Ishikawa (cell line): Measurements from ENCODE around the gene TFIP11.

Experiments used
- CEBPB ChIP-seq: IDR thresholded peaks from 2 replicates; pipeline ENCODE4 v1.6.1; 2012
- CREB1 ChIP-seq: IDR thresholded peaks from 2 replicates; pipeline ENCODE4 v1.6.1; 2012; ENCODE audit warnings: low read depth
- EGR1 ChIP-seq: IDR thresholded peaks from 2 replicates; pipeline ENCODE4 v1.6.1; 2012
- EP300 ChIP-seq: IDR thresholded peaks from 2 replicates; pipeline ENCODE4 v1.6.1; 2012; ENCODE audit warnings: borderline replicate concordance
- FOXM1 ChIP-seq: IDR thresholded peaks from 2 replicates; pipeline ENCODE4 v1.6.1; 2012; ENCODE audit warnings: low read depth, borderline replicate concordance
- NFIC ChIP-seq: IDR thresholded peaks from 2 replicates; pipeline ENCODE4 v1.6.1; 2012
- RAD21 ChIP-seq: IDR thresholded peaks from 2 replicates; pipeline ENCODE4 v1.6.1; 2012; ENCODE audit warnings: low read depth
- TAF1 ChIP-seq: IDR thresholded peaks from 2 replicates; pipeline ENCODE4 v1.6.1; 2012; ENCODE audit warnings: low read depth, mild to moderate bottlenecking
- TCF12 ChIP-seq: IDR thresholded peaks from 2 replicates; pipeline ENCODE4 v1.6.1; 2012; ENCODE audit warnings: low read depth
- TEAD4 ChIP-seq: IDR thresholded peaks from 2 replicates; pipeline ENCODE4 v1.6.1; 2012
- YY1 ChIP-seq: IDR thresholded peaks from 2 replicates; pipeline ENCODE4 v1.6.1; 2012; ENCODE audit warnings: low read depth
- ZBTB7A ChIP-seq: IDR thresholded peaks from 2 replicates; pipeline ENCODE4 v1.6.1; 2012; ENCODE audit warnings: low read depth
- TF ChIP-seq, protein P1 (sequence below): IDR thresholded peaks from 2 replicates; pipeline ENCODE4 v1.6.1; 2012
- TF ChIP-seq, protein P2 (sequence below): IDR thresholded peaks from 2 replicates; pipeline ENCODE4 v1.6.1; 2012
- TF ChIP-seq, protein P3 (sequence below): IDR thresholded peaks from 2 replicates; pipeline ENCODE4 v1.6.1; 2012; ENCODE audit warnings: low read depth, mild to moderate bottlenecking

Gene TFIP11

DNA sequence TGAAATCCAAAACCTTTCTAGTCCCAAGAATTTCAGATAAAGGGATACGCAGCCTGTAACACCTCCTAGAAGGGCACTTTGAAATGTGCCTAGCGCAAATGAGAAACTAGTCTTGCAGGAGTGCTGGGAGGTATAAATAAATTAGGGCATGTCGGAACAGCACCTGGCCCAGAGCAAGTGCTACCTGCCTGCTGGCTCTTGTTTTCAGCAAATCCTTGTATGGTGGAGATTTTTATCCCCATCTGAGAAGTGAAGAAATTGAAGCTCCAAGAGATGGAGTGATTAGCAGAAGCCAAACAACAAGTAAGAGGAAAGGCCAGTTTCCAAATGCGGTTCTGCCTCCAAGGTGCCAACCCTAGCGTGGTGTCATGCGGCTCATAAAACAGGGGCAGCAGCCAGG, 36.7 kb upstream of the TFIP11 start:
- TF ChIP-seq EGR1 = no peak
- no peak for TF ChIP-seq RAD21
- TF ChIP-seq ZBTB7A = no peak
- TF ChIP-seq TAF1 = no peak
- no peak for TF ChIP-seq TCF12
- TF ChIP-seq YY1 = no peak
- no peak for TF ChIP-seq TEAD4
- no peak for TF ChIP-seq CREB1
- no peak for TF ChIP-seq NFIC
- no peak for TF ChIP-seq CEBPB
- TF ChIP-seq, protein P1, sequence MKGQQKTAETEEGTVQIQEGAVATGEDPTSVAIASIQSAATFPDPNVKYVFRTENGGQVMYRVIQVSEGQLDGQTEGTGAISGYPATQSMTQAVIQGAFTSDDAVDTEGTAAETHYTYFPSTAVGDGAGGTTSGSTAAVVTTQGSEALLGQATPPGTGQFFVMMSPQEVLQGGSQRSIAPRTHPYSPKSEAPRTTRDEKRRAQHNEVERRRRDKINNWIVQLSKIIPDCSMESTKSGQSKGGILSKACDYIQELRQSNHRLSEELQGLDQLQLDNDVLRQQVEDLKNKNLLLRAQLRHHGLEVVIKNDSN = no peak
- no peak for TF ChIP-seq EP300
- TF ChIP-seq, protein P2, sequence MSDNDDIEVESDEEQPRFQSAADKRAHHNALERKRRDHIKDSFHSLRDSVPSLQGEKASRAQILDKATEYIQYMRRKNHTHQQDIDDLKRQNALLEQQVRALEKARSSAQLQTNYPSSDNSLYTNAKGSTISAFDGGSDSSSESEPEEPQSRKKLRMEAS = no peak
- no peak for TF ChIP-seq FOXM1
- TF ChIP-seq, protein P3, sequence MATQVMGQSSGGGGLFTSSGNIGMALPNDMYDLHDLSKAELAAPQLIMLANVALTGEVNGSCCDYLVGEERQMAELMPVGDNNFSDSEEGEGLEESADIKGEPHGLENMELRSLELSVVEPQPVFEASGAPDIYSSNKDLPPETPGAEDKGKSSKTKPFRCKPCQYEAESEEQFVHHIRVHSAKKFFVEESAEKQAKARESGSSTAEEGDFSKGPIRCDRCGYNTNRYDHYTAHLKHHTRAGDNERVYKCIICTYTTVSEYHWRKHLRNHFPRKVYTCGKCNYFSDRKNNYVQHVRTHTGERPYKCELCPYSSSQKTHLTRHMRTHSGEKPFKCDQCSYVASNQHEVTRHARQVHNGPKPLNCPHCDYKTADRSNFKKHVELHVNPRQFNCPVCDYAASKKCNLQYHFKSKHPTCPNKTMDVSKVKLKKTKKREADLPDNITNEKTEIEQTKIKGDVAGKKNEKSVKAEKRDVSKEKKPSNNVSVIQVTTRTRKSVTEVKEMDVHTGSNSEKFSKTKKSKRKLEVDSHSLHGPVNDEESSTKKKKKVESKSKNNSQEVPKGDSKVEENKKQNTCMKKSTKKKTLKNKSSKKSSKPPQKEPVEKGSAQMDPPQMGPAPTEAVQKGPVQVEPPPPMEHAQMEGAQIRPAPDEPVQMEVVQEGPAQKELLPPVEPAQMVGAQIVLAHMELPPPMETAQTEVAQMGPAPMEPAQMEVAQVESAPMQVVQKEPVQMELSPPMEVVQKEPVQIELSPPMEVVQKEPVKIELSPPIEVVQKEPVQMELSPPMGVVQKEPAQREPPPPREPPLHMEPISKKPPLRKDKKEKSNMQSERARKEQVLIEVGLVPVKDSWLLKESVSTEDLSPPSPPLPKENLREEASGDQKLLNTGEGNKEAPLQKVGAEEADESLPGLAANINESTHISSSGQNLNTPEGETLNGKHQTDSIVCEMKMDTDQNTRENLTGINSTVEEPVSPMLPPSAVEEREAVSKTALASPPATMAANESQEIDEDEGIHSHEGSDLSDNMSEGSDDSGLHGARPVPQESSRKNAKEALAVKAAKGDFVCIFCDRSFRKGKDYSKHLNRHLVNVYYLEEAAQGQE = no peak

DNA sequence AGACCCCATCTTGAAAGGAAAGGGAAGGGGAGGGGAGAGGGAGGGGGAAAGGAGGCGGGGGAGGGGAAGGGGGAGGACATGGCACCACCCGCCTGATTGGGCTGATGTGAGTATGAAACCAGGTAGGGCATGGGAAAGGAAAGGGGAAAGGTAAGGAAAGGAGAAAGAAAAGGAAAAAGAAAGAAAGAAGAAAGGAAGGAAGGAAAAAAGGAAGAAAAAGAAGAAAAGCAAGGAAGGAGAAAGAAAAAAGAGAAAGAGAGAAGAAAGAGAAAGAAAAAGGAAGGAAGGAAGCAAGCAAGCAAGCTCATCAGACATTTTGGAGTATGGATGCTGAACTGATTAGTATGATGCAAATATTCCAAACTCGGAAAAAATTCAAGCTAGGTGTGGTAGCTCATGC, 36.0 kb upstream of the TFIP11 start:
- TF ChIP-seq EGR1 = no peak
- no peak for TF ChIP-seq TAF1
- TF ChIP-seq TCF12 = no peak

DNA sequence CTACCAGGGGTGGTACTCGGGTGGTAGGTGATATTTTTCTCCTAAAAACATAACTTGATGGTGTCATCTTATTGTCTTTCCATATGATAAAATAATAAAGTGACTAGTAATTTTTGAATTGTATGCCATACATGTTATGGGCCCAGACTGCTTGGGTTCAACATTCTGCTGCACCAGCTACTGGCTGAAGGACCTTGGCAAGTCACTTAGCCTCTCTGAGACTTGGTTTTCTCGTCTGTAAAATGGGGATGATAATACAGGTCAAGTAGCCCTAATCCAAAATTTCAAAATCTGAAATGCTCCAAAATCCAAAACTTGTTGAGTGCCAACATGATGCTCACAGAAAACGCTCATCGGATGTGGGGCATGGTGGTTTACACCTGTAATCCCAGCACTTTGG, 35.6 kb upstream of the TFIP11 start:
- TF ChIP-seq EGR1 (no peak), EP300 (no peak), CREB1 (no peak), ZBTB7A (no peak), TAF1 (no peak), YY1 (no peak), CEBPB (no peak), TEAD4 (no peak), RAD21 (no peak), NFIC (no peak), TCF12 (no peak), FOXM1 (no peak)
- TF ChIP-seq, protein P3 = no peak
- TF ChIP-seq, protein P1 = no peak
- TF ChIP-seq, protein P2 = no peak

DNA sequence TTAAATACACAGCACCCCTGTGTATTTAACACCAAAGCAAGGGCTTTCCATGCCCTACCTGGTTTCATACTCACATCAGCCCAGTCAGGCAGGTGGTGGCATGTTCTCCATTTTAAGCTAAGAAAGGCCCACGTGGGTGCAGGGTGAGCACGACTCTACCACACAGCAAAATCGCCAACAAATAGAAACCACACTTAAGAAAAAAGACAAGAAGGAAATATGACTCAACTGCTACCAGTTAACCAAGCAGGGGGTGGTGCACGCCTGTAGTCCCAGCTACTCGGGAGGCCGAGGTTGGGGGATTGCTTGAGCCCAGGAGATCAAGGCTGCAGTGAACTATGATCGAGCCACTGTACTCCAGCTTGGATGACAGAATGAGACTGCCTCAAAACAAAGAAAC, 35.2 kb upstream of the TFIP11 start:
- TF ChIP-seq RAD21 (no peak), TCF12 (no peak), ZBTB7A (no peak), FOXM1 (no peak), EP300 (no peak), NFIC (no peak), CREB1 (no peak), CEBPB (no peak), EGR1 (no peak), TAF1 (no peak)
- TF ChIP-seq, protein P1 = no peak
- TF ChIP-seq, protein P3 = no peak
